HCT116 (cell line): Measurements from ENCODE around the gene NRXN2. TPM values are rescaled to one million over a fixed set of nuclear protein-coding genes. Genes with fewer than 3 reads are reported as not detected.

Experiments used
- ATAC-seq: fragments of 200-7000 bp; cut with Tn5 transposase; 2 replicates; pipeline ENCODE4 v1.9.1; 2020; ENCODE audit warnings: mild to moderate bottlenecking, moderate library complexity
- BruUV-seq: library from RNA; stranded (reverse); fragments of 400-500 nt; replicated peaks from 2 replicates; lab custom pipeline; 2021; lab: Mats Ljungman, UMichigan
- CTCF ChIA-PET: fragments of 300-600 bp; sonication (Branson Sonifier 250); formaldehyde crosslinking; loops from one replicate; lab custom pipeline; 2021; ENCODE audit warnings: antibody characterized with exemption; lab: Charles Lee
- POLR2A ChIA-PET: fragments of 300-600, 350-600 bp; sonication (Branson Sonifier 250); formaldehyde crosslinking; loops from one replicate; lab custom pipeline; 2021; ENCODE audit warnings: antibody characterized with exemption; lab: Charles Lee
- RAD21 ChIA-PET, 2 experiments: fragments of 300-600 bp; sonication (Branson Sonifier 250); formaldehyde crosslinking; loops; one replicate each; lab custom pipeline; 2023; ENCODE audit warnings: low total read pairs in 2 of 2; ENCODE audit not compliant: uncharacterized antibody in 2 of 2, unreplicated experiment in 2 of 2, low non-redundant PET in 1 of 2; lab: Charles Lee
- DNase-seq: peaks from one replicate; pipeline ENCODE4 v3.0.0-alpha.2; 2010; ENCODE audit warnings: low read depth, low spot score
- H2AFZ ChIP-seq: fragments of 200-600 bp; shearing (Covaris generic), sonication (generic); 2 replicates; pipeline ENCODE4 v1.6.1; 2017; ENCODE audit warnings: low read depth, mixed run types, mixed read lengths, antibody characterized with exemption, low read length; ENCODE audit not compliant: poor library complexity, severe bottlenecking
- H3K27ac ChIP-seq: 2 replicates; pipeline ENCODE4 v1.5.1; 2012; ENCODE audit warnings: low read depth, low read length
- H3K27me3 ChIP-seq: fragments of 200-600 bp; sonication (generic); 2 replicates; pipeline ENCODE4 v1.6.1; 2016; ENCODE audit warnings: mixed run types, low read length, mixed read lengths; ENCODE audit not compliant: insufficient read depth
- H3K36me3 ChIP-seq, 2 experiments: fragments of 200-500 bp in 1 of 2; fragments of 200-600 bp in 1 of 2; sonication (Bioruptor generic) in 1 of 2; sonication (generic) in 1 of 2; 2 replicates each; pipeline versions ENCODE4 v1.5.1 to v1.6.1; 2014 to 2016; ENCODE audit warnings: low read length in 2 of 2, inconsistent platforms in 1 of 2, mixed read lengths in 1 of 2, mixed run types in 1 of 2; ENCODE audit not compliant: insufficient read depth in 2 of 2, control insufficient read depth in 1 of 2
- H3K4me1 ChIP-seq, 2 experiments: fragments of 200-600 bp in 1 of 2; sonication (generic) in 1 of 2; 2 replicates each; pipeline versions ENCODE4 v1.5.1 to v1.6.1; 2012 to 2017; ENCODE audit warnings: low read length in 2 of 2, inconsistent platforms in 1 of 2, mild to moderate bottlenecking in 1 of 2, mixed read lengths in 1 of 2, mixed run types in 1 of 2, moderate library complexity in 1 of 2; ENCODE audit not compliant: insufficient read depth in 2 of 2, control insufficient read depth in 1 of 2
- H3K4me2 ChIP-seq: fragments of 200-600 bp; sonication (generic); 2 replicates; pipeline ENCODE4 v1.6.1; 2017; ENCODE audit warnings: mixed run types, low read length, mixed read lengths
- H3K4me3 ChIP-seq, 2 experiments: fragments of 200-600 bp in 1 of 2; sonication (generic) in 1 of 2; replicated peaks in 1 of 2; 2 replicates each; pipeline ENCODE4 v1.5.1; 2011 to 2016; ENCODE audit warnings: low read length in 2 of 2, control low read depth in 1 of 2, low read depth in 1 of 2, mild to moderate bottlenecking in 1 of 2, mixed read lengths in 1 of 2, mixed run types in 1 of 2
- H3K79me2 ChIP-seq: fragments of 200-600 bp; sonication (generic); 2 replicates; pipeline ENCODE4 v1.6.1; 2017; ENCODE audit warnings: mild to moderate bottlenecking, mixed run types, low read length, moderate library complexity, mixed read lengths; ENCODE audit not compliant: insufficient read depth
- H3K9ac ChIP-seq: fragments of 200-600 bp; sonication (generic); 2 replicates; pipeline ENCODE4 v1.6.1; 2016; ENCODE audit warnings: low read length, mixed read lengths
- H3K9me2 ChIP-seq: fragments of 200-600 bp; sonication (generic), shearing (Covaris generic); 2 replicates; pipeline ENCODE4 v1.6.1; 2017; ENCODE audit warnings: mixed run types, mild to moderate bottlenecking, moderate library complexity; ENCODE audit not compliant: insufficient read depth
- H3K9me3 ChIP-seq, 2 experiments: fragments of 200-500 bp in 1 of 2; fragments of 200-600 bp in 1 of 2; sonication (Bioruptor generic) in 1 of 2; sonication (generic) in 1 of 2; 2 replicates each; pipeline ENCODE4 v1.6.1; 2014 to 2017; ENCODE audit warnings: low read length in 2 of 2, mixed read lengths in 2 of 2, inconsistent platforms in 1 of 2, low read depth in 1 of 2, mild to moderate bottlenecking in 1 of 2, mixed run types in 1 of 2, moderate library complexity in 1 of 2; ENCODE audit not compliant: control insufficient read depth in 1 of 2, insufficient read depth in 1 of 2
- H4K20me1 ChIP-seq: fragments of 200-600 bp; sonication (generic), shearing (Covaris generic); 2 replicates; pipeline ENCODE4 v1.6.1; 2017; ENCODE audit warnings: mixed run types, mild to moderate bottlenecking, moderate library complexity; ENCODE audit not compliant: insufficient read depth
- CBX3 ChIP-seq: IDR thresholded peaks from 2 replicates; pipeline ENCODE4 v1.6.1; 2012; ENCODE audit warnings: low read depth
- CEBPB ChIP-seq: IDR thresholded peaks from 2 replicates; pipeline ENCODE4 v1.6.1; 2012; ENCODE audit warnings: low read depth
- CTCF ChIP-seq, 3 experiments: fragments of 200-600 bp in 1 of 3; sonication (generic) in 1 of 3; IDR thresholded peaks in 2 of 3; conservative IDR thresholded peaks in 1 of 3; 2 replicates each; pipeline ENCODE4 v1.5.1; 2012 to 2017; ENCODE audit warnings: low read depth in 2 of 3, low read length in 2 of 3, antibody characterized with exemption in 1 of 3, borderline replicate concordance in 1 of 3, control low read depth in 1 of 3, mild to moderate bottlenecking in 1 of 3, mixed read lengths in 1 of 3, mixed run types in 1 of 3, moderate library complexity in 1 of 3; ENCODE audit not compliant: insufficient read depth in 1 of 3
- EGR1 ChIP-seq: IDR thresholded peaks from 2 replicates; pipeline ENCODE4 v1.6.1; 2012; ENCODE audit warnings: low read depth
- ELF1 ChIP-seq: IDR thresholded peaks from 2 replicates; pipeline ENCODE4 v1.6.1; 2012; ENCODE audit warnings: low read depth, borderline replicate concordance
- EZH2 ChIP-seq: fragments of 200-600 bp; sonication (generic); IDR thresholded peaks from 2 replicates; pipeline ENCODE4 v1.6.1; 2017; ENCODE audit warnings: antibody characterized with exemption, mixed run types
- FOSL1 ChIP-seq: IDR thresholded peaks from 2 replicates; pipeline ENCODE4 v1.6.1; 2012; ENCODE audit warnings: low read depth
- MAX ChIP-seq: IDR thresholded peaks from 2 replicates; pipeline ENCODE4 v1.6.1; 2012
- POLR2A ChIP-seq: IDR thresholded peaks from 2 replicates; pipeline ENCODE4 v1.7.0; 2011; ENCODE audit warnings: borderline replicate concordance; ENCODE audit not compliant: insufficient read depth, insufficient read length; ENCODE audit errors: extremely low read depth
- POLR2AphosphoS5 ChIP-seq: IDR thresholded peaks from 2 replicates; pipeline ENCODE4 v1.6.1; 2011; ENCODE audit warnings: mild to moderate bottlenecking, low read depth, low read length, moderate library complexity
- RAD21 ChIP-seq: IDR thresholded peaks from 2 replicates; pipeline ENCODE4 v1.6.1; 2012; ENCODE audit warnings: low read depth, mild to moderate bottlenecking
- SIN3A ChIP-seq: IDR thresholded peaks from 2 replicates; pipeline ENCODE4 v1.6.1; 2012; ENCODE audit warnings: low read depth
- SRF ChIP-seq: IDR thresholded peaks from 2 replicates; pipeline ENCODE4 v1.6.1; 2012; ENCODE audit warnings: low read depth
- TCF7L2 ChIP-seq: IDR thresholded peaks from 2 replicates; pipeline ENCODE4 v1.7.0; 2011; ENCODE audit warnings: borderline replicate concordance, inconsistent platforms; ENCODE audit not compliant: insufficient read depth, insufficient read length; ENCODE audit errors: extremely low read depth
- YY1 ChIP-seq: IDR thresholded peaks from 2 replicates; pipeline ENCODE4 v1.6.1; 2011; ENCODE audit warnings: low read length, low read depth, moderate library complexity, mild to moderate bottlenecking; ENCODE audit not compliant: insufficient replicate concordance; ENCODE audit errors: extremely low read depth
- ZFX ChIP-seq: fragments of 450-650 bp; IDR thresholded peaks from 2 replicates; pipeline ENCODE4 v1.6.1; 2017
- ZNF274 ChIP-seq: fragments of 200-500 bp; sonication (Bioruptor generic); IDR thresholded peaks from 2 replicates; pipeline ENCODE4 v1.6.1; 2014; ENCODE audit warnings: mild to moderate bottlenecking, low read depth, low read length, inconsistent platforms
- intact Hi-C: fragments of 100-400 bp; cut with micrococcal nuclease; formaldehyde crosslinking; loops from 2 replicates; pipeline ENCODE4 v1.10.0; 2022
- total RNA-seq: library from RNA; stranded (reverse); gene quantifications from one replicate; pipeline ENCODE4 v1.2.1, GENCODE V29; 2021; ENCODE audit not compliant: unreplicated experiment

Gene NRXN2
- total RNA-seq, 1 experiment from 2014 or later: 1.5 TPM

- H4K20me1 ChIP-seq: no peaks in the 10 kb centered on the region
- POLR2A ChIA-PET: no interaction called here
- H3K36me3 ChIP-seq: no peaks in the 10 kb centered on the region
- BruUV-seq: no TSS peak
- no peak for TF ChIP-seq EGR1
- TF ChIP-seq SRF: no peak
- no peak for TF ChIP-seq ELF1
- no peak for TF ChIP-seq RAD21
- no peak for TF ChIP-seq CTCF (IDR thresholded peaks at IDR 0.05 in 2 of 3, conservative IDR thresholded peaks at IDR 0.05 in 1 of 3; ENCODE audit: borderline replicate concordance in 1 of 3, insufficient read depth in 1 of 3, low read depth in 2 of 3, low read length in 2 of 3)
- TF ChIP-seq EZH2: no peak
- TF ChIP-seq POLR2AphosphoS5: no peak
- no peak for TF ChIP-seq CEBPB
- no peak for TF ChIP-seq POLR2A
- no peak for TF ChIP-seq FOSL1
- no peak for TF ChIP-seq ZNF274
- no peak for TF ChIP-seq TCF7L2
- TF ChIP-seq CBX3: no peak
- no peak for TF ChIP-seq MAX
- TF ChIP-seq ZFX: no peak
- TF ChIP-seq YY1: no peak
- TF ChIP-seq SIN3A: no peak
- H3K27me3 ChIP-seq: no peaks in the 10 kb centered on the region
- H3K4me2 ChIP-seq: no peak overlapping the region
- RAD21 ChIA-PET: no interaction called here
- DNase-seq: no peak
- intact Hi-C loops: no loop called here
- H2AFZ ChIP-seq: no peak overlapping the region
- H3K9ac ChIP-seq: no peak overlapping the region
- no peak overlapping the region for H3K4me3 ChIP-seq
- H3K79me2 ChIP-seq: no peaks in the 10 kb centered on the region
- H3K9me3 ChIP-seq: no peaks in the 10 kb centered on the region
- H3K27ac ChIP-seq: no peak overlapping the region
- no peak for ATAC-seq
- H3K9me2 ChIP-seq: no peaks in the 10 kb centered on the region
- peaks cover 0 to 11% of the 10 kb centered on the region in 2 experiments; a peak in 2 of 4 replicates for H3K4me1 ChIP-seq
- CTCF ChIA-PET: no interaction called here
Measured at GRCh38 chr11:64691543-64691942, 31.5 kb downstream of the NRXN2 start.
